ENCODE results near the gene AP5B1. TPM values are rescaled to one million over a fixed set of nuclear protein-coding genes. Genes with fewer than 3 reads are reported as not detected.

AP5B1 gene
- total RNA-seq, 1 experiment from 2014 or later, result 24.2 TPM

DNA sequence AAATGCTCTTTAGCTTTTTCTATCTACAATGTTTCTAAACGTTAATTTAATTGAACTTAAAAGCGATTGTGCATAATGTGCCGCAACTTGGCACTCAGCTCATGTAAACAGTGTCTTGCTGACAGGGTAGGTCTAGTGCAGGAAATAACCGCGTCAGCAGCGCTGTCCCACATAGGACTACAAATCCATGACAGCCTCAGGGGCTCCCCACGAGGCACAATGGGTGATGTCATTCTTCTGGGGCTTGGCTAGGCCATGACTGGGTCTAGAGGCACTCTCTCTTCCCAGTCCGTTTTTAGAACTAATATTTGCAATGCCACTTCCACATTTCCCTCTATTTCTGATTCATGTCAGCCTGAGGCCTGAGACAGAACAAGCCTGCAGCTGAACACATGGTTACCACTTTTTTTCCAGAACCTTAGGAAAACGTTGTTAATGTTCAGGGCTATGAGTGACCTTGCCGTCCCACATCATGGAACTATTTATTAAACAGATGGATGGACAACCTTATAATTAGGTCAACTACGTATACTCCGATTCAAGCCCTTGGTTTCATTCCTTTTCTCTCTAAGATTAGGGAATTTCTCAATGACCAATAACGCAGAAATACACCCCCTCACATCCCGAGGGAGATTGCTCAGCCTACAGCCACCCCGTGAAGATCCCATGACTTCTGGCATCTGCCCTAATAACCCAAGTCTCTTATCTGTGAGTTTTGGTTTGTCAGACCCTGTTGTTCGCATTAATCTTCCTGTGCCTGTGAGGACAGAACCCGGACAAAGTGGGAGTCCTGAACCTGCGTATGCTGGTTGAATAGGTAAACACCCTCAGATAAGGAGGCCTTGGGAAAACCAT lies 33.6 kb upstream of the AP5B1 start:
- Histone ChIP-seq H2AFZ (ENCODE audit: low read length) (no peak overlapping the region), H3K27ac (ENCODE audit: low read length) (no peak overlapping the region), H3K4me2 (ENCODE audit: low read length) (no peak overlapping the region), H3F3A (ENCODE audit: low read length, unreplicated experiment) (no peaks in the 10 kb centered on the region), H3K4me1 (ENCODE audit: insufficient read depth, low read length) (peaks cover 4% of the 10 kb centered on the region; the same call in 1 of the 2 replicates), H3K9me2 (replicated peaks; ENCODE audit: low read length) (no peaks in the 10 kb centered on the region), H3K9me3 (ENCODE audit: low read length) (no peaks in the 10 kb centered on the region), H4K20me1 (ENCODE audit: low read length) (no peaks in the 10 kb centered on the region), H3K27me3 (ENCODE audit: low read length) (no peaks in the 10 kb centered on the region), H3K36me3 (ENCODE audit: low read depth, low read length) (no peaks in the 10 kb centered on the region), H3K9ac (ENCODE audit: low read length) (no peak overlapping the region), H3K4me3 (ENCODE audit: low read length) (no peak overlapping the region), H3K79me2 (ENCODE audit: low read length) (no peaks in the 10 kb centered on the region)
- BruUV-seq (replicated peaks), result no TSS peak
- intact Hi-C loops (cut with micrococcal nuclease), result no loop called here
- DNase-seq, result no peak
- ChIA-PET POLR2A (ENCODE audit: unreplicated experiment) (no interaction called here), CTCF (interaction anchor here (1.4 kb wide), 1 partner anchor 34 kb away, joined by 10 read pairs; no protein-coding TSS in a partner anchor)
- no peak for ATAC-seq
- no peak for TF ChIP-seq EZH2 (IDR thresholded peaks at IDR 0.05; ENCODE audit: low read length, unreplicated experiment)

DNA sequence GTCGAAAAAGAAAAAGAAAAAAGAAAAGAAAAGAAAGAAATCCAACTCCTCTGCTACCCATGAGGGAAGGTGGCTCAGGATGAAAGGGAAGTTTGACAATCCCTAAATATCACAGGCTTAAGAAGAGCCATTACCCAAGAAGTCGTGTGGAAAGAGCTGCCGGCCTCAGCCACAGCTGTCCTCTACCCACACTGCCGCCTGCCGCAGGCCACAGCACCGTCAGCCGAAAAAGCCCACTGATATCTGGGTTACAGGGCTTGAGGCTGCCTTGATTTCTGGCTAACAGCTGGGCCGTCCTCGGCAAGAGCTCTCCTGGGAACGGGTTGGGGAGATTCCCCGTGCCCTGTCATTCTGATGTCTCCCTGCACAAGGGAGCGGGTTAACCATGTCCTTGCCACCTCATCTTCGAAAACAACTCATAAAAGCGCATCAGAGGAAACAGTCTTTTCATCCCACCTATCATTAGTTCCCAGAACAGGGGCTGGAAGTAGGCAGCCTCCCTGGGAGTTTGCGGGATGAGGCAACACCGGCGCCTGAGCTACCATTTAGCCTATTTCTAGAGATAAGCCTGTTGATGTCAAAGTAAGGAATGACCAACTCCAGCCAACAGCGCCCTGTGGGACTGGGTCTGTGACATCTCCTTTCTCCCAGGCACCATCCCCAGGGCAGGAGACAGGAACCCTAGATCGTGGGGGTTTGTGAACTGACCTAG lies 31.1 kb upstream of the AP5B1 start:
- H3K79me2 ChIP-seq (ENCODE audit: low read length), result no peaks in the 10 kb centered on the region
- H3K9ac ChIP-seq (ENCODE audit: low read length), result no peak overlapping the region
- H3K36me3 ChIP-seq (ENCODE audit: low read depth, low read length), result no peaks in the 10 kb centered on the region
- no peak overlapping the region for H3K4me2 ChIP-seq (ENCODE audit: low read length)
- TF ChIP-seq, protein P1, sequence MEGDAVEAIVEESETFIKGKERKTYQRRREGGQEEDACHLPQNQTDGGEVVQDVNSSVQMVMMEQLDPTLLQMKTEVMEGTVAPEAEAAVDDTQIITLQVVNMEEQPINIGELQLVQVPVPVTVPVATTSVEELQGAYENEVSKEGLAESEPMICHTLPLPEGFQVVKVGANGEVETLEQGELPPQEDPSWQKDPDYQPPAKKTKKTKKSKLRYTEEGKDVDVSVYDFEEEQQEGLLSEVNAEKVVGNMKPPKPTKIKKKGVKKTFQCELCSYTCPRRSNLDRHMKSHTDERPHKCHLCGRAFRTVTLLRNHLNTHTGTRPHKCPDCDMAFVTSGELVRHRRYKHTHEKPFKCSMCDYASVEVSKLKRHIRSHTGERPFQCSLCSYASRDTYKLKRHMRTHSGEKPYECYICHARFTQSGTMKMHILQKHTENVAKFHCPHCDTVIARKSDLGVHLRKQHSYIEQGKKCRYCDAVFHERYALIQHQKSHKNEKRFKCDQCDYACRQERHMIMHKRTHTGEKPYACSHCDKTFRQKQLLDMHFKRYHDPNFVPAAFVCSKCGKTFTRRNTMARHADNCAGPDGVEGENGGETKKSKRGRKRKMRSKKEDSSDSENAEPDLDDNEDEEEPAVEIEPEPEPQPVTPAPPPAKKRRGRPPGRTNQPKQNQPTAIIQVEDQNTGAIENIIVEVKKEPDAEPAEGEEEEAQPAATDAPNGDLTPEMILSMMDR (conservative IDR thresholded peaks at IDR 0.05; ENCODE audit: low read depth, low read length), result no peak
- TF ChIP-seq EZH2phosphoT487 (IDR thresholded peaks at IDR 0.05; ENCODE audit: borderline replicate concordance, low read length) (no peak), EZH2 (IDR thresholded peaks at IDR 0.05; ENCODE audit: low read length, unreplicated experiment) (no peak)
- no peak overlapping the region for H3K4me3 ChIP-seq (ENCODE audit: low read length)
- POLR2A ChIA-PET (ENCODE audit: unreplicated experiment), result no interaction called here
- H4K20me1 ChIP-seq (ENCODE audit: low read length), result no peaks in the 10 kb centered on the region
- H3K9me3 ChIP-seq (ENCODE audit: low read length), result no peaks in the 10 kb centered on the region
- no peaks in the 10 kb centered on the region for H3K9me2 ChIP-seq (replicated peaks; ENCODE audit: low read length)
- intact Hi-C loops (cut with micrococcal nuclease), result no loop called here
- no TSS peak for BruUV-seq (replicated peaks)
- DNase-seq (no peak), ATAC-seq (no peak)
- H2AFZ ChIP-seq (ENCODE audit: low read length), result no peak overlapping the region
- H3F3A ChIP-seq (ENCODE audit: low read length, unreplicated experiment), result no peaks in the 10 kb centered on the region
- H3K27ac ChIP-seq (ENCODE audit: low read length), result no peak overlapping the region
- H3K4me1 ChIP-seq (ENCODE audit: insufficient read depth, low read length), result no peaks in the 10 kb centered on the region
- H3K27me3 ChIP-seq (ENCODE audit: low read length), result no peaks in the 10 kb centered on the region
- CTCF ChIA-PET, result interaction anchor here (0.5 kb wide), 1 partner anchor 17 kb away, joined by 4 read pairs; no protein-coding TSS in a partner anchor

DNA sequence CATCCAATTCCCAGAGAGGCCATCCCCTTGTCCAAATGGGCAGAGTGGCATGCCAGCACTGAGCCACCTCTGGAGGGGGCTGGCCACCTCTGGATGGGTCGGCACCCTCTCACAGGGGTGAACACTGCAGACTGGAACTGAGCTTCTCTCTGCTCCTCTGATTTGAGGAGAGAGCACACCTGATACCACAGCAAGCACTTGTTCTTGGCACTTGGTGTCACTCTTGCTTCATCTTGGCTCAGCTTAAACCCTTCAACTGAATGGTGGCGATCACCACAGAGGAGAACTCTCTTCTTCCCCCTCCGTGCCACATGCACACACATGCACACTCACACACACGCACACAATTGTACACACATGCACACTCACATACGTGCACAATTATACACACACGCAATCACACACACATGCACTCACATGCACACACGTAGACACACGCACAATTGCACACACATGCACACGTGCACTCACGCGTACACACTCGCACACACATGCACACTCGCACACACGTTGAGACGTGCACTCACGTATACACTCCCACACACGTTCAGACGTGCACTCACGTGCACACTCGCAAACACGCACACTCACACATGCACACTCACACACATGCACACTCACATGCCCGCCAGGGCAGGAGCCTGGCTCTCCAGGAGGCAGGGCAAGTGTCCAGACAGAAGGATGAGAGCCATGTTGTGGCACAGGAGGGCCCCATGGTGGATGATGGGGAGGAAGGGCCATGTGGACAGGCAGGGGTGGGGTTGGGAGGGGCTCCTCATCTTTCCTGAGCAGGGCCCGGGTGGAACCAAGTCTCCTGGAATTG lies 29.5 kb upstream of the AP5B1 start:
- H2AFZ ChIP-seq (ENCODE audit: low read length), result no peak overlapping the region
- ATAC-seq (no peak), DNase-seq (no peak)
- intact Hi-C loops (cut with micrococcal nuclease), result no loop called here
- no peaks in the 10 kb centered on the region for H4K20me1 ChIP-seq (ENCODE audit: low read length)
- no peak overlapping the region for H3K27ac ChIP-seq (ENCODE audit: low read length)
- H3K9me2 ChIP-seq (replicated peaks; ENCODE audit: low read length), result no peaks in the 10 kb centered on the region
- BruUV-seq (replicated peaks), result no TSS peak
- H3K27me3 ChIP-seq (ENCODE audit: low read length), result no peaks in the 10 kb centered on the region
- no peaks in the 10 kb centered on the region for H3K36me3 ChIP-seq (ENCODE audit: low read depth, low read length)
- no peak overlapping the region for H3K9ac ChIP-seq (ENCODE audit: low read length)
- H3F3A ChIP-seq (ENCODE audit: low read length, unreplicated experiment), result no peaks in the 10 kb centered on the region
- no peak overlapping the region for H3K4me3 ChIP-seq (ENCODE audit: low read length)
- TF ChIP-seq, protein P1 (conservative IDR thresholded peaks at IDR 0.05; ENCODE audit: low read depth, low read length), result no peak
- TF ChIP-seq EZH2phosphoT487 (IDR thresholded peaks at IDR 0.05; ENCODE audit: borderline replicate concordance, low read length) (no peak), EZH2 (IDR thresholded peaks at IDR 0.05; ENCODE audit: low read length, unreplicated experiment) (no peak)
- H3K4me2 ChIP-seq (ENCODE audit: low read length), result no peak overlapping the region
- CTCF ChIA-PET, result no interaction called here
- POLR2A ChIA-PET (ENCODE audit: unreplicated experiment), result no interaction called here
- no peaks in the 10 kb centered on the region for H3K4me1 ChIP-seq (ENCODE audit: insufficient read depth, low read length)
- no peaks in the 10 kb centered on the region for H3K79me2 ChIP-seq (ENCODE audit: low read length)
- no peaks in the 10 kb centered on the region for H3K9me3 ChIP-seq (ENCODE audit: low read length)
